Hematopoietic multipotent progenitor cell treated with erythropoietin and hydrocortisone succinate and interleukin-3 and kit ligand, for 8 days (in vitro differentiated cells): ENCODE measurements around the gene ZFPM1.

Experiments used
- DNase-seq: peaks from one replicate; pipeline ENCODE4 v3.0.0-alpha.2; 2015

The ZFPM1 gene

GRCh38 chr16:88576307-88576706 is 123.2 kb downstream of the ZFPM1 start:
- no peak for DNase-seq

- DNase-seq, result no peak
Measured at GRCh38 chr16:88577166-88577565, 124.1 kb downstream of the ZFPM1 start.

- no peak for DNase-seq
Measured at GRCh38 chr16:88578446-88579313, 125.6 kb downstream of the ZFPM1 start.

- DNase-seq, result no peak
Measured at GRCh38 chr16:88580371-88580770, 127.3 kb downstream of the ZFPM1 start.

GRCh38 chr16:88581033-88581432 is 128.0 kb downstream of the ZFPM1 start:
- no peak for DNase-seq

GRCh38 chr16:88582912-88583575 is 130.0 kb downstream of the ZFPM1 start:
- no peak for DNase-seq

GRCh38 chr16:88584676-88585075 is 131.6 kb downstream of the ZFPM1 start:
- DNase-seq, result no peak

- DNase-seq, result no peak
Measured at GRCh38 chr16:88585269-88585668, 132.2 kb downstream of the ZFPM1 start.

GRCh38 chr16:88585927-88586581 is 133.0 kb downstream of the ZFPM1 start:
- DNase-seq, result no peak
